Neural progenitor cell (in vitro differentiated cells): ENCODE results near the gene UGT1A7. TPM values are rescaled to one million over a fixed set of nuclear protein-coding genes. Genes with fewer than 3 reads are reported as not detected.
A peak's percentile ranks its signal among the peaks of the same experiment; 100 is the strongest.

Experiments used
- DNase-seq: peaks from one replicate; pipeline ENCODE4 v3.0.0-alpha.2; 2016; ENCODE audit warnings: low spot score
- H2AFZ ChIP-seq: fragments of 200-600 bp; sonication (generic); replicated peaks from 2 replicates; pipeline ENCODE4 v1.6.1; 2016; ENCODE audit warnings: antibody characterized with exemption
- H3F3A ChIP-seq: fragments of 200-600 bp; sonication (generic); 2 replicates; pipeline ENCODE4 v1.6.1; 2016; ENCODE audit warnings: antibody characterized with exemption, low read depth
- H3K27ac ChIP-seq: fragments of 200-600 bp; sonication (generic); 2 replicates; pipeline ENCODE4 v1.5.1; 2016; ENCODE audit warnings: mild to moderate bottlenecking
- H3K27me3 ChIP-seq: fragments of 200-600 bp; sonication (generic); 2 replicates; pipeline ENCODE4 v1.6.1; 2016; ENCODE audit warnings: mild to moderate bottlenecking, moderate library complexity
- H3K36me3 ChIP-seq: fragments of 200-600 bp; sonication (generic); 2 replicates; pipeline ENCODE4 v1.5.1; 2016
- H3K4me1 ChIP-seq: fragments of 200-600 bp; sonication (generic); 2 replicates; pipeline ENCODE4 v1.6.1; 2016; ENCODE audit warnings: mixed run types
- H3K4me2 ChIP-seq: fragments of 200-600 bp; sonication (generic); 2 replicates; pipeline ENCODE4 v1.6.1; 2016
- H3K4me3 ChIP-seq: fragments of 200-600 bp; sonication (generic); 2 replicates; pipeline ENCODE4 v1.5.1; 2016
- H3K79me2 ChIP-seq: fragments of 200-600 bp; sonication (generic); 2 replicates; pipeline ENCODE4 v1.6.1; 2016; ENCODE audit warnings: low read depth
- H3K9ac ChIP-seq: fragments of 200-600 bp; sonication (generic); 2 replicates; pipeline ENCODE4 v1.6.1; 2016
- H3K9me3 ChIP-seq: fragments of 200-600 bp; sonication (generic); 2 replicates; pipeline ENCODE4 v1.5.1; 2016; ENCODE audit warnings: low read depth
- H4K20me1 ChIP-seq: fragments of 200-600 bp; sonication (generic); 2 replicates; pipeline ENCODE4 v1.6.1; 2016; ENCODE audit warnings: low read depth
- H3K27ac Mint-ChIP-seq: 3 replicates; pipeline ENCODE4 v1.8.0; 2021; ENCODE audit warnings: mixed read lengths
- H3K27me3 Mint-ChIP-seq: 2 replicates; pipeline ENCODE4 v1.8.0; 2022; ENCODE audit warnings: low read depth, mild to moderate bottlenecking, inconsistent platforms, moderate library complexity, mixed read lengths; ENCODE audit not compliant: insufficient read depth
- H3K36me3 Mint-ChIP-seq: 3 replicates; pipeline ENCODE4 v1.8.0; 2021; ENCODE audit warnings: mixed read lengths
- H3K4me1 Mint-ChIP-seq: 3 replicates; pipeline ENCODE4 v1.8.0; 2021; ENCODE audit warnings: mixed read lengths
- H3K4me3 Mint-ChIP-seq: 3 replicates; pipeline ENCODE4 v1.8.0; 2021; ENCODE audit warnings: mild to moderate bottlenecking, moderate library complexity, mixed read lengths
- H3K9me3 Mint-ChIP-seq: 3 replicates; pipeline ENCODE4 v1.8.0; 2020; ENCODE audit warnings: mixed read lengths
- CTCF ChIP-seq: fragments of 200-600 bp; sonication (generic); IDR thresholded peaks from 2 replicates; pipeline ENCODE4 v1.5.1; 2017; ENCODE audit warnings: antibody characterized with exemption, mild to moderate bottlenecking
- EZH2 ChIP-seq: fragments of 200-600 bp; sonication (generic); IDR thresholded peaks from 2 replicates; pipeline ENCODE4 v1.6.1; 2017; ENCODE audit warnings: antibody characterized with exemption, mild to moderate bottlenecking, moderate library complexity
- EZH2phosphoT487 ChIP-seq: fragments of 200-600 bp; sonication (generic); IDR thresholded peaks from 2 replicates; pipeline ENCODE4 v1.6.1; 2017; ENCODE audit warnings: antibody characterized with exemption
- total RNA-seq: library from RNA; depleted of rRNA; stranded (reverse); fragments of >200 nt; gene quantifications from 2 replicates; pipeline ENCODE4 v1.2.3, GENCODE V29; 2015; ENCODE audit warnings: low replicate concordance

The UGT1A7 gene
- total RNA-seq, 1 donor from 2014 or later, result not detected

GRCh38 chr2:233813236-233814055 lies 131.7 kb downstream of the UGT1A7 start:
- Histone ChIP-seq H3F3A (no peaks in the 10 kb centered on the region), H3K9ac (no peak overlapping the region), H3K4me2 (no peak overlapping the region), H3K4me3 (no peak overlapping the region), H3K36me3 (no peaks in the 10 kb centered on the region), H3K9me3 (no peaks in the 10 kb centered on the region), H3K79me2 (no peaks in the 10 kb centered on the region), H3K4me1 (no peaks in the 10 kb centered on the region), H4K20me1 (no peaks in the 10 kb centered on the region), H2AFZ (no peak overlapping the region), H3K27ac (no peak overlapping the region), H3K27me3 (no peaks in the 10 kb centered on the region)
- Mint-ChIP-seq H3K27ac (no peak overlapping the region), H3K4me3 (no peak overlapping the region), H3K27me3 (peaks cover 4% of the 10 kb centered on the region), H3K36me3 (no peaks in the 10 kb centered on the region), H3K4me1 (peaks cover 10% of the 10 kb centered on the region), H3K9me3 (no peaks in the 10 kb centered on the region)
- no peak for DNase-seq
- TF ChIP-seq EZH2, result no peak
- TF ChIP-seq EZH2phosphoT487, result no peak
- no peak for TF ChIP-seq CTCF

- no peaks in the 10 kb centered on the region for H4K20me1 ChIP-seq
- Mint-ChIP-seq H3K9me3 (no peaks in the 10 kb centered on the region), H3K4me3 (no peak overlapping the region), H3K27me3 (peaks cover 4% of the 10 kb centered on the region), H3K4me1 (peaks cover 10% of the 10 kb centered on the region), H3K27ac (no peak overlapping the region), H3K36me3 (no peaks in the 10 kb centered on the region)
- H3K36me3 ChIP-seq, result no peaks in the 10 kb centered on the region
- no peaks in the 10 kb centered on the region for H3K27me3 ChIP-seq
- no peak overlapping the region for H2AFZ ChIP-seq
- H3K9me3 ChIP-seq, result no peaks in the 10 kb centered on the region
- H3K27ac ChIP-seq, result no peak overlapping the region
- H3K4me2 ChIP-seq, result no peak overlapping the region
- TF ChIP-seq EZH2 (no peak), EZH2phosphoT487 (no peak), CTCF (no peak)
- peak; percentile 20 for DNase-seq
- H3K4me1 ChIP-seq, result no peaks in the 10 kb centered on the region
- no peaks in the 10 kb centered on the region for H3K79me2 ChIP-seq
- H3K9ac ChIP-seq, result no peak overlapping the region
- H3F3A ChIP-seq, result no peaks in the 10 kb centered on the region
- H3K4me3 ChIP-seq, result no peak overlapping the region
These were observed 132.5 kb downstream of the UGT1A7 start for GRCh38 chr2:233814056-233814835.

GRCh38 chr2:233815861-233816260 lies 134.2 kb downstream of the UGT1A7 start:
- no peak for DNase-seq
- no peaks in the 10 kb centered on the region for H3K27me3 ChIP-seq
- H3K9me3 Mint-ChIP-seq, result no peaks in the 10 kb centered on the region
- no peaks in the 10 kb centered on the region for H3K36me3 Mint-ChIP-seq
- no peak overlapping the region for H3K27ac Mint-ChIP-seq
- H3K4me1 Mint-ChIP-seq, result peaks cover 10% of the 10 kb centered on the region
- H3K4me1 ChIP-seq, result no peaks in the 10 kb centered on the region
- no peaks in the 10 kb centered on the region for H3F3A ChIP-seq
- H3K4me2 ChIP-seq, result no peak overlapping the region
- H3K4me3 ChIP-seq, result no peak overlapping the region
- H3K27ac ChIP-seq, result no peak overlapping the region
- TF ChIP-seq EZH2 (no peak), EZH2phosphoT487 (no peak), CTCF (no peak)
- H3K9ac ChIP-seq, result no peak overlapping the region
- H3K79me2 ChIP-seq, result no peaks in the 10 kb centered on the region
- H3K9me3 ChIP-seq, result no peaks in the 10 kb centered on the region
- H4K20me1 ChIP-seq, result no peaks in the 10 kb centered on the region
- no peak overlapping the region for H2AFZ ChIP-seq
- peaks cover 4% of the 10 kb centered on the region for H3K27me3 Mint-ChIP-seq
- no peak overlapping the region for H3K4me3 Mint-ChIP-seq
- no peaks in the 10 kb centered on the region for H3K36me3 ChIP-seq
